Measurements from ENCODE around the gene WDR70.

WDR70 gene

GRCh38 chr5:37722236-37723161, 343.4 kb downstream of the WDR70 start:
- no peak for DNase-seq

GRCh38 chr5:37723162-37723961, 344.2 kb downstream of the WDR70 start:
- DNase-seq, result peak in 22 of 51 donors; percentile 1 to 60 (median 16)

- DNase-seq, result no peak
Observed at GRCh38 chr5:37724395-37725125, 345.4 kb downstream of the WDR70 start.

- DNase-seq, result no peak
Observed at GRCh38 chr5:37725185-37725584, 346.1 kb downstream of the WDR70 start.

GRCh38 chr5:37727238-37727637, 348.1 kb downstream of the WDR70 start:
- DNase-seq, result no peak

- DNase-seq, result no peak
Observed at GRCh38 chr5:37730896-37731455, 351.9 kb downstream of the WDR70 start.

- DNase-seq, result no peak
Observed at GRCh38 chr5:37734114-37734513, 355.0 kb downstream of the WDR70 start.

- DNase-seq, result peak in 37 of 51 donors; percentile 0 to 70 (median 35)
Observed at GRCh38 chr5:37735649-37736347, 356.7 kb downstream of the WDR70 start.

- no peak for DNase-seq
Observed at GRCh38 chr5:37736397-37736796, 357.3 kb downstream of the WDR70 start.

- no peak for DNase-seq
Observed at GRCh38 chr5:37737326-37738056, 358.4 kb downstream of the WDR70 start.

GRCh38 chr5:37738057-37738691, 359.1 kb downstream of the WDR70 start:
- DNase-seq, result no peak

GRCh38 chr5:37738865-37739488, 359.9 kb downstream of the WDR70 start:
- DNase-seq, result no peak

- no peak for DNase-seq
Observed at GRCh38 chr5:37739817-37740261, 360.7 kb downstream of the WDR70 start.

- no peak for DNase-seq
Observed at GRCh38 chr5:37740331-37741066, 361.4 kb downstream of the WDR70 start.

- no peak for DNase-seq
Observed at GRCh38 chr5:37742111-37742510, 363.0 kb downstream of the WDR70 start.

- DNase-seq, result no peak
Observed at GRCh38 chr5:37751227-37751626, 372.1 kb downstream of the WDR70 start.

GRCh38 chr5:37754976-37755375, 375.9 kb downstream of the WDR70 start:
- no peak for DNase-seq

GRCh38 chr5:37755581-37755980, 376.5 kb downstream of the WDR70 start:
- no peak for DNase-seq

Data from hypothalamus (tissue), 51 donors.